Stomach (tissue), 9 donors: Measurements from ENCODE around the gene MRPL12. TPM values are rescaled to one million over a fixed set of nuclear protein-coding genes. Genes with fewer than 3 reads are reported as not detected.

ENCODE experiments used
- DNase-seq, 2 donors: peaks; one replicate each; pipeline versions ENCODE4 v3.0.0 to v3.0.0-alpha.2; 2013 to 2019
- H3K27ac ChIP-seq, 5 donors: fragments of 200-600 bp in 4 of 5; sonication (generic) in 4 of 5; one replicate each; pipeline ENCODE4 v1.5.1; 2013 to 2019; ENCODE audit warnings: mild to moderate bottlenecking in 1 of 5, moderate library complexity in 1 of 5
- H3K27me3 ChIP-seq, 3 donors: fragments of 200-600 bp; sonication (generic); one replicate each; pipeline ENCODE4 v1.5.1; 2017 to 2019; ENCODE audit warnings: mixed run types in 1 of 3
- H3K36me3 ChIP-seq, 4 donors: fragments of 200-600 bp; sonication (generic); 1 replicate in 3 of 4; 2 replicates in 1 of 4; pipeline ENCODE4 v1.5.1; 2016 to 2019
- H3K4me1 ChIP-seq, 4 donors: fragments of 200-600 bp; sonication (generic); one replicate each; pipeline ENCODE4 v1.5.1; 2016 to 2019
- H3K4me3 ChIP-seq, 4 donors: fragments of 200-600 bp; sonication (generic) in 3 of 4; one replicate each; pipeline ENCODE4 v1.5.1; 2016 to 2019; ENCODE audit warnings: mild to moderate bottlenecking in 1 of 4
- H3K9me3 ChIP-seq, 4 donors: fragments of 200-600 bp; sonication (generic); one replicate each; pipeline ENCODE4 v1.5.1; 2016 to 2019
- EP300 ChIP-seq: sonication (generic); formaldehyde crosslinking; IDR thresholded peaks from one replicate; pipeline ENCODE4 v1.6.1; 2017; ENCODE audit warnings: antibody characterized with exemption
- POLR2A ChIP-seq, 4 donors: fragments of 450-650 bp; IDR thresholded peaks; one replicate each; pipeline ENCODE4 v1.6.1; 2016; ENCODE audit warnings: antibody characterized with exemption in 4 of 4, control low read depth in 2 of 4, mild to moderate bottlenecking in 1 of 4, moderate library complexity in 1 of 4
- POLR2AphosphoS5 ChIP-seq, 3 donors: sonication (generic); formaldehyde crosslinking; IDR thresholded peaks; one replicate each; pipeline ENCODE4 v1.6.1; 2016; ENCODE audit warnings: antibody characterized with exemption in 3 of 3
- WGBS, 5 donors: extraction: QIAGEN DNeasy Blood & Tissue Kit in 3 of 5; methylation state at CpG; one replicate each; pipeline versions ENCODE4 v1.1.5 to v1.1.7; 2013 to 2018; 5-methylcytosine and 5-hydroxymethylcytosine counted together
- intact Hi-C: fragments of 100-400 bp; cut with DNase I; formaldehyde crosslinking; loops from one replicate; pipeline ENCODE4 v1.15.1; 2023; ENCODE audit warnings: low total_unique reads
- polyA plus RNA-seq, 3 donors: library from polyadenylated mRNA; stranded (reverse); fragments of 200-250 nt; gene quantifications; one replicate each; pipeline ENCODE4 v1.2.3, GENCODE V29; 2013
- total RNA-seq, 5 donors: library from RNA; depleted of rRNA; stranded (reverse); fragments of >200 nt; gene quantifications; one replicate each; pipeline versions ENCODE4 v1.1.0 to v1.2.3, GENCODE V29; 2014 to 2016
- TF ChIP-seq, protein P1 (sequence below), 7 experiments: fragments of 450-650 bp in 4 of 7; fragments of 200-600 bp in 3 of 7; sonication (generic) in 3 of 7; IDR thresholded peaks; one replicate each; pipeline ENCODE4 v1.5.1; 2016 to 2019; ENCODE audit warnings: antibody characterized with exemption in 7 of 7, control low read depth in 2 of 7, mild to moderate bottlenecking in 1 of 7
- donor health status: healthy with polysubstance abuse.
- donor health status: Bipolar disorder and iron deficiency.
- donor health status: healthy.

Gene MRPL12
- total and polyA plus RNA-seq, 8 donors, result 3.5 to 178 (median 71.0) TPM

DNA sequence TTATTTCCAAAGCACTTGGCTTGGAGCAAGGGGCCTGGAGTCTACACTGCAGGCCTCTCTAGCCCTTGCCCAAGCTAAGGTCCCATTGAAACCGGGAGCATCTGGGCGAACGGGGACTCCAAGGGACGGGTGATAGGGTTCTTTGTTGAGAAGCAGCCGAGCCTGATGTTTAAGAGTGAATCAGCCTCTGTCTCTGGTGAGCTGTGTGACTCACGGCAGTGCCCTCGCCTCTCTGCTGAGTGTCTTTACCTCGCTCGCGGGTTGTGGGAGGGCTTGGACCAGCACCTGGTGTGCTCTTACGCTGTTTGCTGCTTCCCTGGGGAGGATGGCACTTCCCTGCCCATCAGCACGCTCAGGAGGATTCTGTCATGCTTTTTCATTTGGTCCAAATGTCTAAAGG, 18.1 kb upstream of the MRPL12 start:
- no peaks in the 10 kb centered on the region for H3K9me3 ChIP-seq
- H3K27me3 ChIP-seq, result no peaks in the 10 kb centered on the region
- peaks cover 40 to 67% (median 61%) of the 10 kb centered on the region in 4 donors for H3K36me3 ChIP-seq
- WGBS, 5 donors, result 49 to 60% (median 59%) methylated on average over 11 to 12 of the region's 12 CpGs
- H3K4me1 ChIP-seq, result peaks cover 27 to 44% (median 37%) of the 10 kb centered on the region in 4 donors
- peak overlapping the region; percentile 87 to 100 (median 96) for H3K4me3 ChIP-seq
- no peak for DNase-seq
- TF ChIP-seq POLR2A (IDR thresholded peaks at IDR 0.05), result no peak
- no peak for TF ChIP-seq EP300
- TF ChIP-seq, protein P1, sequence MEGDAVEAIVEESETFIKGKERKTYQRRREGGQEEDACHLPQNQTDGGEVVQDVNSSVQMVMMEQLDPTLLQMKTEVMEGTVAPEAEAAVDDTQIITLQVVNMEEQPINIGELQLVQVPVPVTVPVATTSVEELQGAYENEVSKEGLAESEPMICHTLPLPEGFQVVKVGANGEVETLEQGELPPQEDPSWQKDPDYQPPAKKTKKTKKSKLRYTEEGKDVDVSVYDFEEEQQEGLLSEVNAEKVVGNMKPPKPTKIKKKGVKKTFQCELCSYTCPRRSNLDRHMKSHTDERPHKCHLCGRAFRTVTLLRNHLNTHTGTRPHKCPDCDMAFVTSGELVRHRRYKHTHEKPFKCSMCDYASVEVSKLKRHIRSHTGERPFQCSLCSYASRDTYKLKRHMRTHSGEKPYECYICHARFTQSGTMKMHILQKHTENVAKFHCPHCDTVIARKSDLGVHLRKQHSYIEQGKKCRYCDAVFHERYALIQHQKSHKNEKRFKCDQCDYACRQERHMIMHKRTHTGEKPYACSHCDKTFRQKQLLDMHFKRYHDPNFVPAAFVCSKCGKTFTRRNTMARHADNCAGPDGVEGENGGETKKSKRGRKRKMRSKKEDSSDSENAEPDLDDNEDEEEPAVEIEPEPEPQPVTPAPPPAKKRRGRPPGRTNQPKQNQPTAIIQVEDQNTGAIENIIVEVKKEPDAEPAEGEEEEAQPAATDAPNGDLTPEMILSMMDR (IDR thresholded peaks at IDR 0.05), result no peak
- TF ChIP-seq POLR2AphosphoS5 (IDR thresholded peaks at IDR 0.05), result no peak
- peak overlapping the region in 4 of 5 donors; percentile 86 to 93 (median 88) for H3K27ac ChIP-seq
- intact Hi-C loops, result no loop called here

DNA sequence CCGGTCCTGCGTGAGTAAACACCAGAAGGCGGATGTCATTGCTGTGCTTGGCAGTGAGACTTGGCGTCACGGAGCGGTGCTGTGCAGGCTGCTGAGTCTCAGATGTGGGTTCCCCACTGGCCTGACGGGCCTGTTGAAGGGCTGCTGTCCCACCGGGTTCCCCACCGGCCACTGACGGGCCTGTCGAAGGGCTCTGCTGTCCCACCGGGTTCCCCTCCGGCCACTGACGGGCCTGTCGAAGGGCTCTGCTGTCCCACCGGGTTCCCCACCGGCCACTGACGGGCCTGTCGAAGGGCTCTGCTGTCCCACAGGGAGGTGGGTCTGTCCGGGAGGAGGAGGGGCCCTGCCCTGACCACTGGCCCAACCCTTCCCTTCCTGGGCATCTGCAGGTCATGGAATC, 16.6 kb upstream of the MRPL12 start:
- H3K9me3 ChIP-seq, result no peaks in the 10 kb centered on the region
- no peak overlapping the region for H3K4me3 ChIP-seq
- H3K4me1 ChIP-seq, result peaks cover 27 to 41% (median 37%) of the 10 kb centered on the region in 4 donors
- no peak overlapping the region for H3K27ac ChIP-seq
- TF ChIP-seq EP300, result no peak
- TF ChIP-seq POLR2A (IDR thresholded peaks at IDR 0.05), result no peak
- TF ChIP-seq, protein P1 (IDR thresholded peaks at IDR 0.05), result no peak
- TF ChIP-seq POLR2AphosphoS5 (IDR thresholded peaks at IDR 0.05), result no peak
- DNase-seq, result no peak
- 88 to 92% (median 90%) methylated on average over 19 to 20 of the region's 20 CpGs for WGBS, 5 donors
- H3K27me3 ChIP-seq, result no peaks in the 10 kb centered on the region
- intact Hi-C loops, result no loop called here
- peaks cover 55 to 68% (median 65%) of the 10 kb centered on the region in 4 donors for H3K36me3 ChIP-seq

DNA sequence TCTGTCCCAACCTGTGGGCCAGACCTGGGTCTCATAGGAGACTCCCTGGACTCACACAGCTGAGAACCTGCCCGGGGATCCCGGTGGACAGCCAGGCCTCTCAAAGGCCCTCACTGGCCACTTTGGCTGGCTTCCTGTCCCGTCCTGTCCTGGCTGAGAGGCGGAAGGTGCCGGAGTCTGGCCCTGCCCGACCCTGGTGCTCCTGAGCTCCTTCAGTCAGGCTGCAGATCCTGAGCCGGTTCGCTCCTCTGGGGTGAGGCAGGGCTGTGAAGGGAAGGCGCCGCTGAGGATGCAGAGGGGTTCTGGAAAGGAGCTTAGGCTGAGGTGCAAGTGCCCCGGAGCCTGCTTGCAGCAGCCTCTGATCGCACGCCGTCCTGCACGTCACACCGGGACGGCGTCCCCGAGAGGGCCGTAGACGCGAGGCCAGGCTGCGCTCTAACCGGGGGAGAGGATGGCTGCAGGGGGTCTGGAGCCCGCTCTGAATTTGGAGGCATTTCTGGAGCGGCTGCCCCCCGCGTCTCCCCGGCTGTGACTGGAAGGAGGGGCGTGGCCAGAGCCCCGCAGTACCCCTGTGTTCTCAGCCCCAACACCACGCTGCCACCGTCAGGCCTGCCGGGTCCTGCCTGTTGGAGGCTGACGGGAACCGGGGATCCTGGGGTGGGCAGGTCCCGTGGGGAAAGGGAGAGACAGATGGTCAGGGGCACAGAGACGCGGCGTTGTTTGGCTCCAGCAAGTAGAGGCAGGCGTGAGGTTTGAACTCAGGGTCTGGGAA, 15.2 kb upstream of the MRPL12 start:
- no peaks in the 10 kb centered on the region for H3K9me3 ChIP-seq
- H3K27me3 ChIP-seq, result no peaks in the 10 kb centered on the region
- peaks cover 69 to 79% (median 77%) of the 10 kb centered on the region in 4 donors for H3K36me3 ChIP-seq
- H3K4me3 ChIP-seq, result no peak overlapping the region
- intact Hi-C loops, result no loop called here
- H3K27ac ChIP-seq, result no peak overlapping the region
- WGBS, 5 donors, result 94 to 96% (median 95%) methylated on average over 39 to 41 of the region's 41 CpGs
- peaks cover 17 to 28% (median 25%) of the 10 kb centered on the region in 4 donors for H3K4me1 ChIP-seq
- no peak for TF ChIP-seq POLR2A (IDR thresholded peaks at IDR 0.05)
- no peak for DNase-seq

DNA sequence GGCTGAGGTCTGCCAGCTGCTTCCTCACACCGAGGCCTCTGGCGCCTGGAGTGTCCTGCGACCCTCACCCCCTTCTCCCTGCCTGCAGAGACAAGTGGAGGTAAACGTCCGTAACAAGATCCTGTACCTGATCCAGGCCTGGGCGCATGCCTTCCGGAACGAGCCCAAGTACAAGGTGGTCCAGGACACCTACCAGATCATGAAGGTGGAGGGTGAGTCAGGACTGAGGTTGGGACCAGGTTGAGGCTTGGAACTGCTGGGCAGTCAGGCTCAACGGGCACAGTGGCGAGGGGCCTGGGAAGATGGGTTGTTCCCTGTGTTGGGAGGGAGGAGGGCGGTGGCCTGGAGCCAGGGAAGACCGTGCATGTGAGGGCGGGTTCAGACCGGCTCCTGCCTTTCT, 14.6 kb upstream of the MRPL12 start:
- Histone ChIP-seq H3K9me3 (no peaks in the 10 kb centered on the region), H3K4me1 (peaks cover 15 to 26% (median 22%) of the 10 kb centered on the region in 4 donors), H3K27me3 (no peaks in the 10 kb centered on the region), H3K36me3 (peaks cover 75 to 86% (median 83%) of the 10 kb centered on the region in 4 donors), H3K4me3 (no peak overlapping the region), H3K27ac (no peak overlapping the region)
- no peak for DNase-seq
- intact Hi-C loops, result no loop called here
- WGBS, 5 donors, result 83 to 92% (median 88%) methylated on average over 14 of the region's 14 CpGs
- no peak for TF ChIP-seq POLR2A (IDR thresholded peaks at IDR 0.05)
- TF ChIP-seq, protein P1 (IDR thresholded peaks at IDR 0.05), result no peak
- TF ChIP-seq EP300, result no peak
- TF ChIP-seq POLR2AphosphoS5 (IDR thresholded peaks at IDR 0.05), result no peak

DNA sequence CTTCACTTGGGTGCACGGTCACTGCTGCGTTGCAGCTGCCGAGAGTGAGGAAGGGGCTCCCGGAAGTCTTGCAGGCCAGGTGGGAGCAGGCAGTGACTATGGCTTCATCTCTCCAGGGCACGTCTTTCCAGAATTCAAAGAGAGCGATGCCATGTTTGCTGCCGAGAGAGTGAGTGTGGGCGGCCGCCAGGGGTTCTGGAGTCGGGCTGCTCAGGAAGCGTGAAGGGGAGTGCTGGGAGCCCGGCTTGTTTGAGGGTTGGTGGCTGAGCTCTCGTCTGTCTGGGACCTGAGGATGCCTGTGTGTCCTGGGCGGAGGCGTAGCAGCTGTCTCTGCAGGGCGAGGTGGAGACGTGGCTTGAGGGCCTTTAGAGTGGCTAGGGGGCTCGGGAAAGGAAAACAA, 13.1 kb upstream of the MRPL12 start:
- H3K27ac ChIP-seq, result no peak overlapping the region
- DNase-seq, result no peak
- 83 to 94% (median 91%) methylated on average over 15 to 18 of the region's 18 CpGs for WGBS, 5 donors
- no peak overlapping the region for H3K4me3 ChIP-seq
- peaks cover 90 to 100% (median 98%) of the 10 kb centered on the region in 4 donors for H3K36me3 ChIP-seq
- TF ChIP-seq, protein P1 (IDR thresholded peaks at IDR 0.05), result no peak
- TF ChIP-seq POLR2AphosphoS5 (IDR thresholded peaks at IDR 0.05), result no peak
- peaks cover 7 to 18% (median 13%) of the 10 kb centered on the region in 4 donors for H3K4me1 ChIP-seq
- intact Hi-C loops, result no loop called here
- no peaks in the 10 kb centered on the region for H3K27me3 ChIP-seq
- no peaks in the 10 kb centered on the region for H3K9me3 ChIP-seq
